Loucy (cell line): ENCODE measurements around the gene BMPER.

Experiments
- H2AFZ ChIP-seq: fragments of 200-600 bp; sonication (generic); 2 replicates; pipeline ENCODE4 v1.6.0; 2016; ENCODE audit warnings: antibody characterized with exemption, mild to moderate bottlenecking, low read length, moderate library complexity
- H3F3A ChIP-seq: fragments of 200-600 bp; 2 replicates; pipeline ENCODE4 v1.6.0; 2016; ENCODE audit warnings: antibody characterized with exemption, low read depth, mild to moderate bottlenecking
- H3K27me3 ChIP-seq: fragments of 200-600 bp; sonication (generic); 2 replicates; pipeline ENCODE4 v1.6.1; 2014; ENCODE audit warnings: low read length, mild to moderate bottlenecking; ENCODE audit not compliant: insufficient read depth, poor library complexity, severe bottlenecking
- H3K36me3 ChIP-seq: fragments of 200-600 bp; sonication (generic); 2 replicates; pipeline ENCODE4 v1.6.1; 2016; ENCODE audit warnings: low read length; ENCODE audit not compliant: insufficient read depth
- H3K4me1 ChIP-seq: fragments of 200-600 bp; sonication (generic); 2 replicates; pipeline ENCODE4 v1.5.1; 2014; ENCODE audit warnings: low read length, mild to moderate bottlenecking; ENCODE audit not compliant: insufficient read depth, poor library complexity, severe bottlenecking
- H3K4me2 ChIP-seq: fragments of 200-600 bp; sonication (generic); 2 replicates; pipeline ENCODE4 v1.6.0; 2014; ENCODE audit warnings: antibody characterized with exemption, low read length, low read depth, mild to moderate bottlenecking; ENCODE audit not compliant: poor library complexity, severe bottlenecking
- H3K4me3 ChIP-seq: fragments of 200-600 bp; sonication (generic); 2 replicates; pipeline ENCODE4 v1.5.1; 2014; ENCODE audit warnings: low read length, mild to moderate bottlenecking, mixed read lengths; ENCODE audit not compliant: poor library complexity, severe bottlenecking
- H3K79me2 ChIP-seq: fragments of 200-600 bp; sonication (generic); 2 replicates; pipeline ENCODE4 v1.6.1; 2014; ENCODE audit warnings: low read length; ENCODE audit not compliant: insufficient read depth
- H3K9ac ChIP-seq: fragments of 200-600 bp; sonication (generic); 2 replicates; pipeline ENCODE4 v1.6.0; 2014; ENCODE audit warnings: mild to moderate bottlenecking, low read depth, low read length, moderate library complexity; ENCODE audit not compliant: poor library complexity, severe bottlenecking
- H3K9me2 ChIP-seq: fragments of 200-600 bp; sonication (generic); replicated peaks from 2 replicates; pipeline ENCODE4 v1.6.1; 2016; ENCODE audit warnings: low read depth, low read length, mixed read lengths
- H3K9me3 ChIP-seq: fragments of 200-600 bp; sonication (generic); 2 replicates; pipeline ENCODE4 v1.6.1; 2014; ENCODE audit warnings: mild to moderate bottlenecking, antibody characterized with exemption, low read length, low read depth; ENCODE audit not compliant: insufficient read depth
- H4K20me1 ChIP-seq: fragments of 200-600 bp; sonication (generic); 2 replicates; pipeline ENCODE4 v1.6.0; 2014; ENCODE audit warnings: antibody characterized with exemption, low read length, mild to moderate bottlenecking; ENCODE audit not compliant: insufficient read depth, poor library complexity, severe bottlenecking
- EZH2phosphoT487 ChIP-seq: fragments of 200-600 bp; IDR thresholded peaks from 2 replicates; pipeline ENCODE4 v1.6.1; 2018; ENCODE audit warnings: antibody characterized with exemption, mild to moderate bottlenecking, moderate library complexity, borderline replicate concordance
- TF ChIP-seq, protein P1 (sequence below): fragments of 200-600 bp; sonication (generic); conservative IDR thresholded peaks from 2 replicates; pipeline ENCODE4 v1.5.1; 2014; ENCODE audit warnings: mild to moderate bottlenecking, antibody characterized with exemption, low read length

BMPER gene

DNA sequence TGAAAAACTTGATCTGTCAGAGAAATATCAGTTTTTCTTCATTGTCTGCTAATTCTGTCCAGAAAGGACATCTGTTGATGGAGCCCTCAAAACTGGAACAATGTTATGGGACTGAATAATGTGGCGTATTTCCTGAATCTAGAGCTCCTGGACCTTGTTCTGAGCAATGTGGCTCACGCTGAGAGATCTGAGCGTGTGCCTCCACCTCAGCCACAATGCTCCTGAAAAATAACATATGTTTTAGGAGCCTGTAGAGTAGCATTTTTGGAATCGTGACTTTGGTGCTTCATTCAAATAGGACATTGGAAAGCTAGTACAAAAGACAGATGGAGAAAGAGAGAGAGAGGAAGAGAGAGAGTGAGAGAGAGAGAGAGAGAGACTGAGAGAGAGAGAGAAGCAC is 110.3 kb downstream of the BMPER start:
- TF ChIP-seq EZH2phosphoT487: no peak
- TF ChIP-seq, protein P1, sequence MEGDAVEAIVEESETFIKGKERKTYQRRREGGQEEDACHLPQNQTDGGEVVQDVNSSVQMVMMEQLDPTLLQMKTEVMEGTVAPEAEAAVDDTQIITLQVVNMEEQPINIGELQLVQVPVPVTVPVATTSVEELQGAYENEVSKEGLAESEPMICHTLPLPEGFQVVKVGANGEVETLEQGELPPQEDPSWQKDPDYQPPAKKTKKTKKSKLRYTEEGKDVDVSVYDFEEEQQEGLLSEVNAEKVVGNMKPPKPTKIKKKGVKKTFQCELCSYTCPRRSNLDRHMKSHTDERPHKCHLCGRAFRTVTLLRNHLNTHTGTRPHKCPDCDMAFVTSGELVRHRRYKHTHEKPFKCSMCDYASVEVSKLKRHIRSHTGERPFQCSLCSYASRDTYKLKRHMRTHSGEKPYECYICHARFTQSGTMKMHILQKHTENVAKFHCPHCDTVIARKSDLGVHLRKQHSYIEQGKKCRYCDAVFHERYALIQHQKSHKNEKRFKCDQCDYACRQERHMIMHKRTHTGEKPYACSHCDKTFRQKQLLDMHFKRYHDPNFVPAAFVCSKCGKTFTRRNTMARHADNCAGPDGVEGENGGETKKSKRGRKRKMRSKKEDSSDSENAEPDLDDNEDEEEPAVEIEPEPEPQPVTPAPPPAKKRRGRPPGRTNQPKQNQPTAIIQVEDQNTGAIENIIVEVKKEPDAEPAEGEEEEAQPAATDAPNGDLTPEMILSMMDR: no peak
- no peak overlapping the region for H3K4me2 ChIP-seq
- H2AFZ ChIP-seq: no peak overlapping the region
- no peaks in the 10 kb centered on the region for H3K27me3 ChIP-seq
- no peaks in the 10 kb centered on the region for H3F3A ChIP-seq
- H3K9me3 ChIP-seq: no peaks in the 10 kb centered on the region
- H3K9me2 ChIP-seq: no peaks in the 10 kb centered on the region
- H3K79me2 ChIP-seq: no peaks in the 10 kb centered on the region
- no peaks in the 10 kb centered on the region for H3K4me1 ChIP-seq
- no peaks in the 10 kb centered on the region for H3K36me3 ChIP-seq
- H3K9ac ChIP-seq: no peak overlapping the region
- H4K20me1 ChIP-seq: no peaks in the 10 kb centered on the region
- H3K4me3 ChIP-seq: no peak overlapping the region

DNA sequence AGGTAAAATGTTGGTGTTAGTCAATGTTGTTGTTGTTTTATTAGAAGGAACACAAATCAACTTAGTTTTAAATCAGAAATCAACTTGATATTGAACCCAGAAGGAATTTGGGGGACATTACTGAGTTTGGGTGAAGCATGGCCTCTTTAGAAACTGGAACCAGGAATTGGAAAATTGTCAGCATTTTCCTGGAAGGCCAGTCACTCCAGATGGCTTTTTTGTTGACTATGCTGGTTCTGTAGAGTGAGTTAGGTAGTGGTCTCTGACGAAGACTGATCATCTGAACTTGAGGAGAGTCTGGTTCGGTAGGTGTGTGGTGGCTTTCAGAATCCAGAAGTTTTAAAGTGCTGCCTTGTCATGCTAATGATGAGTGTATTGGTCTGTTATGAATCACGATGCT is 111.5 kb downstream of the BMPER start:
- H2AFZ ChIP-seq: no peak overlapping the region
- no peaks in the 10 kb centered on the region for H3K36me3 ChIP-seq
- H3K4me3 ChIP-seq: no peak overlapping the region
- H3K27me3 ChIP-seq: no peaks in the 10 kb centered on the region
- H3F3A ChIP-seq: no peaks in the 10 kb centered on the region
- no peaks in the 10 kb centered on the region for H3K9me2 ChIP-seq
- no peaks in the 10 kb centered on the region for H3K79me2 ChIP-seq
- no peaks in the 10 kb centered on the region for H3K9me3 ChIP-seq
- H3K4me1 ChIP-seq: no peaks in the 10 kb centered on the region
- H3K9ac ChIP-seq: no peak overlapping the region
- no peak overlapping the region for H3K4me2 ChIP-seq
- TF ChIP-seq EZH2phosphoT487: no peak
- TF ChIP-seq, protein P1: no peak
- no peaks in the 10 kb centered on the region for H4K20me1 ChIP-seq

DNA sequence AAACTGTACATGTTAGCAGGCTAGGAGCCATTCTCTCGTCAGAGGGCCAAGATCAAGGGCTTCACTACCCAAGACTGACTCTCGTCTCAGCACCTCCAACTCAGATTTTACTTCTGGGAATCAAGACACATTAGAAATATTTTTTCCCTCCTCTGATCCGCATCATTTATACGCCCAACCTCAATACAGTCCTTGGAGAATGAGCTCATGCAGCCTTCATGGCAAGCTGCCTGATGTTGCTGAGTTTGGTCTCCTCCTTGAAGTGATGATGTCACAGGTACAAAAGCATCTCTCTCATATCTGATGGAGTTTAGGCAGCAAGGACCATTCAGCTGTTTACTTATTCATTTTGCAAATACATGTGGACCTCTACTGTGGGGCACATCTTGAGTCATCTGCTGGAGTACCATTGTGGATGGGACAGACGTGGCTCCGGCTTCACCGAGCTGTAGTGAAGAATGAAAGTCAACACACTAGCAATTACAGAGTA is 114.0 kb downstream of the BMPER start:
- Histone ChIP-seq H3F3A (no peaks in the 10 kb centered on the region), H3K27me3 (no peaks in the 10 kb centered on the region), H3K9ac (no peak overlapping the region), H3K9me2 (no peaks in the 10 kb centered on the region), H3K36me3 (no peaks in the 10 kb centered on the region), H3K4me2 (no peak overlapping the region), H3K9me3 (no peaks in the 10 kb centered on the region), H3K4me3 (no peak overlapping the region), H2AFZ (no peak overlapping the region), H4K20me1 (no peaks in the 10 kb centered on the region), H3K79me2 (no peaks in the 10 kb centered on the region), H3K4me1 (no peaks in the 10 kb centered on the region)
- no peak for TF ChIP-seq EZH2phosphoT487
- TF ChIP-seq, protein P1: no peak
